ENCODE data around the gene SLC4A4. TPM values are rescaled to one million over a fixed set of nuclear protein-coding genes. Genes with fewer than 3 reads are reported as not detected.

The SLC4A4 gene
- total and polyA plus RNA-seq, 4 donors = 3.0 to 36.7 (median 8.2) TPM

DNA sequence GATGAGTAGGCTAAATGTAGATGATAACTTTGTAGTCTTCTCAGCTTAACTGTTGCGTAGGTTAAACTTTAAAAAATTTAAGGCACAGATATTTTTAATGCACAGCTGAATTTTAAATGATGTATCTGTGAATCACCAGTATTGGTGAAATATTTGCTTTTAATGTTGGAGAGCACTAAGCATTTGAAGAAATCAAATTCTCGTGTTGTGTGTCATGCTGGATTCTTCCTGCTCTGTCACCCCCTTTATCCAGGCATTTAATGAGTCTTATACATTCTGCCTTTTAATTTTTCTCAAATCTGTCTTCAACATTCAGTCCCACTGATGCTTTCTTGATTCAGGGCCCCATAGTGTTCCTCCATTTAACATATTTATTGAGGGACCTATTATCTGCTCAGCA lies 76.7 kb downstream of the SLC4A4 start:
- H3K9ac ChIP-seq (ENCODE audit: low read depth in 1 of 2, low read length in 2 of 2) = no peak overlapping the region
- no peak for TF ChIP-seq TAF1 (conservative IDR thresholded peaks at IDR 0.05)
- TF ChIP-seq NR2F2 (IDR thresholded peaks at IDR 0.05) = no peak
- no peak for TF ChIP-seq GABPA (IDR thresholded peaks at IDR 0.05 in 1 of 2, conservative IDR thresholded peaks at IDR 0.05 in 1 of 2)
- TF ChIP-seq, protein P1, sequence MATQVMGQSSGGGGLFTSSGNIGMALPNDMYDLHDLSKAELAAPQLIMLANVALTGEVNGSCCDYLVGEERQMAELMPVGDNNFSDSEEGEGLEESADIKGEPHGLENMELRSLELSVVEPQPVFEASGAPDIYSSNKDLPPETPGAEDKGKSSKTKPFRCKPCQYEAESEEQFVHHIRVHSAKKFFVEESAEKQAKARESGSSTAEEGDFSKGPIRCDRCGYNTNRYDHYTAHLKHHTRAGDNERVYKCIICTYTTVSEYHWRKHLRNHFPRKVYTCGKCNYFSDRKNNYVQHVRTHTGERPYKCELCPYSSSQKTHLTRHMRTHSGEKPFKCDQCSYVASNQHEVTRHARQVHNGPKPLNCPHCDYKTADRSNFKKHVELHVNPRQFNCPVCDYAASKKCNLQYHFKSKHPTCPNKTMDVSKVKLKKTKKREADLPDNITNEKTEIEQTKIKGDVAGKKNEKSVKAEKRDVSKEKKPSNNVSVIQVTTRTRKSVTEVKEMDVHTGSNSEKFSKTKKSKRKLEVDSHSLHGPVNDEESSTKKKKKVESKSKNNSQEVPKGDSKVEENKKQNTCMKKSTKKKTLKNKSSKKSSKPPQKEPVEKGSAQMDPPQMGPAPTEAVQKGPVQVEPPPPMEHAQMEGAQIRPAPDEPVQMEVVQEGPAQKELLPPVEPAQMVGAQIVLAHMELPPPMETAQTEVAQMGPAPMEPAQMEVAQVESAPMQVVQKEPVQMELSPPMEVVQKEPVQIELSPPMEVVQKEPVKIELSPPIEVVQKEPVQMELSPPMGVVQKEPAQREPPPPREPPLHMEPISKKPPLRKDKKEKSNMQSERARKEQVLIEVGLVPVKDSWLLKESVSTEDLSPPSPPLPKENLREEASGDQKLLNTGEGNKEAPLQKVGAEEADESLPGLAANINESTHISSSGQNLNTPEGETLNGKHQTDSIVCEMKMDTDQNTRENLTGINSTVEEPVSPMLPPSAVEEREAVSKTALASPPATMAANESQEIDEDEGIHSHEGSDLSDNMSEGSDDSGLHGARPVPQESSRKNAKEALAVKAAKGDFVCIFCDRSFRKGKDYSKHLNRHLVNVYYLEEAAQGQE (IDR thresholded peaks at IDR 0.05) = no peak
- TF ChIP-seq HNF4A (conservative IDR thresholded peaks at IDR 0.05) = no peak
- TF ChIP-seq, protein P2, sequence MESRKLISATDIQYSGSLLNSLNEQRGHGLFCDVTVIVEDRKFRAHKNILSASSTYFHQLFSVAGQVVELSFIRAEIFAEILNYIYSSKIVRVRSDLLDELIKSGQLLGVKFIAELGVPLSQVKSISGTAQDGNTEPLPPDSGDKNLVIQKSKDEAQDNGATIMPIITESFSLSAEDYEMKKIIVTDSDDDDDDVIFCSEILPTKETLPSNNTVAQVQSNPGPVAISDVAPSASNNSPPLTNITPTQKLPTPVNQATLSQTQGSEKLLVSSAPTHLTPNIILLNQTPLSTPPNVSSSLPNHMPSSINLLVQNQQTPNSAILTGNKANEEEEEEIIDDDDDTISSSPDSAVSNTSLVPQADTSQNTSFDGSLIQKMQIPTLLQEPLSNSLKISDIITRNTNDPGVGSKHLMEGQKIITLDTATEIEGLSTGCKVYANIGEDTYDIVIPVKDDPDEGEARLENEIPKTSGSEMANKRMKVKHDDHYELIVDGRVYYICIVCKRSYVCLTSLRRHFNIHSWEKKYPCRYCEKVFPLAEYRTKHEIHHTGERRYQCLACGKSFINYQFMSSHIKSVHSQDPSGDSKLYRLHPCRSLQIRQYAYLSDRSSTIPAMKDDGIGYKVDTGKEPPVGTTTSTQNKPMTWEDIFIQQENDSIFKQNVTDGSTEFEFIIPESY (IDR thresholded peaks at IDR 0.05) = no peak
- TF ChIP-seq FOXA1 (IDR thresholded peaks at IDR 0.05) = no peak
- TF ChIP-seq RXRA (IDR thresholded peaks at IDR 0.05) = no peak
- no peak for TF ChIP-seq FOXA2 (IDR thresholded peaks at IDR 0.05)
- TF ChIP-seq JUND (IDR thresholded peaks at IDR 0.05) = no peak
- TF ChIP-seq, protein P3, sequence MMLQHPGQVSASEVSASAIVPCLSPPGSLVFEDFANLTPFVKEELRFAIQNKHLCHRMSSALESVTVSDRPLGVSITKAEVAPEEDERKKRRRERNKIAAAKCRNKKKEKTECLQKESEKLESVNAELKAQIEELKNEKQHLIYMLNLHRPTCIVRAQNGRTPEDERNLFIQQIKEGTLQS (IDR thresholded peaks at IDR 0.05) = no peak
- TF ChIP-seq, protein P4, sequence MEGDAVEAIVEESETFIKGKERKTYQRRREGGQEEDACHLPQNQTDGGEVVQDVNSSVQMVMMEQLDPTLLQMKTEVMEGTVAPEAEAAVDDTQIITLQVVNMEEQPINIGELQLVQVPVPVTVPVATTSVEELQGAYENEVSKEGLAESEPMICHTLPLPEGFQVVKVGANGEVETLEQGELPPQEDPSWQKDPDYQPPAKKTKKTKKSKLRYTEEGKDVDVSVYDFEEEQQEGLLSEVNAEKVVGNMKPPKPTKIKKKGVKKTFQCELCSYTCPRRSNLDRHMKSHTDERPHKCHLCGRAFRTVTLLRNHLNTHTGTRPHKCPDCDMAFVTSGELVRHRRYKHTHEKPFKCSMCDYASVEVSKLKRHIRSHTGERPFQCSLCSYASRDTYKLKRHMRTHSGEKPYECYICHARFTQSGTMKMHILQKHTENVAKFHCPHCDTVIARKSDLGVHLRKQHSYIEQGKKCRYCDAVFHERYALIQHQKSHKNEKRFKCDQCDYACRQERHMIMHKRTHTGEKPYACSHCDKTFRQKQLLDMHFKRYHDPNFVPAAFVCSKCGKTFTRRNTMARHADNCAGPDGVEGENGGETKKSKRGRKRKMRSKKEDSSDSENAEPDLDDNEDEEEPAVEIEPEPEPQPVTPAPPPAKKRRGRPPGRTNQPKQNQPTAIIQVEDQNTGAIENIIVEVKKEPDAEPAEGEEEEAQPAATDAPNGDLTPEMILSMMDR (IDR thresholded peaks at IDR 0.05; ENCODE audit: low read depth, low read length, missing input control) = no peak
- TF ChIP-seq RAD21 (IDR thresholded peaks at IDR 0.05) = no peak
- no peak for TF ChIP-seq EGR1 (IDR thresholded peaks at IDR 0.05; ENCODE audit: low read depth in 2 of 2)
- TF ChIP-seq YY1 (IDR thresholded peaks at IDR 0.05) = no peak
- TF ChIP-seq SP1 (IDR thresholded peaks at IDR 0.05) = no peak
- H3K4me1 ChIP-seq (ENCODE audit: control insufficient read depth in 4 of 4, insufficient read depth in 4 of 4, low read length in 3 of 4) = peaks cover 0 to 5% (median 3%) of the 10 kb centered on the region in 4 donors
- H3K27me3 ChIP-seq (ENCODE audit: control insufficient read depth in 4 of 4, insufficient read depth in 4 of 4, low read length in 3 of 4) = no peaks in the 10 kb centered on the region
- WGBS = 93% methylated on average over 2 of the region's 2 CpGs
- H3K27ac ChIP-seq (ENCODE audit: low read depth in 1 of 2, low read length in 2 of 2) = no peak overlapping the region
- no peak for DNase-seq (ENCODE audit: low spot score)
- H3K36me3 ChIP-seq (ENCODE audit: control insufficient read depth in 4 of 4, insufficient read depth in 3 of 4, low read depth in 1 of 4, low read length in 3 of 4) = no peaks in the 10 kb centered on the region
- H3K9me3 ChIP-seq (ENCODE audit: control insufficient read depth in 4 of 4, low read length in 3 of 4) = no peaks in the 10 kb centered on the region
- H3K4me3 ChIP-seq (ENCODE audit: low read depth in 1 of 3, low read length in 3 of 3) = no peak overlapping the region

DNA sequence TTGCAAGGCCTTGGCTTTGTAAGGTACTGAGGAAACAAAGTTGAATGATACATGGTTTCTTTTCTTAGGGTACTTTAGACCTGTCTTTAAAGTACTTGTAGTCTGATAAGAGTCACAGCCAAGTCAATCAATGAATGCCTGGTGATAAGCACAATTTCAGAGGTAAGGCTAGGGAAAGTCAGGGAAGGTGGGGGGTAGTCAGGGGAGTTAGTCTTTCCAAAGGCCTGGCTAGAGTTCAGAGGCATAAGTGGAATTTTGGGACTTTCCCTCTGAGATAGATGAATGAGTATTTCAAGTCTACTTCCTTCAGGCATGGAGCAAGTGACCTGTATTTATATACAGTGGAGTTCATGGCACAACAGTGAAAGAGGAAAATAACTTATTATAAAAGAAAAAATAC lies 78.3 kb downstream of the SLC4A4 start:
- TF ChIP-seq, protein P5, sequence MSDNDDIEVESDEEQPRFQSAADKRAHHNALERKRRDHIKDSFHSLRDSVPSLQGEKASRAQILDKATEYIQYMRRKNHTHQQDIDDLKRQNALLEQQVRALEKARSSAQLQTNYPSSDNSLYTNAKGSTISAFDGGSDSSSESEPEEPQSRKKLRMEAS (IDR thresholded peaks at IDR 0.05) = no peak
- TF ChIP-seq, protein P3 (IDR thresholded peaks at IDR 0.05) = no peak
- TF ChIP-seq, protein P1 (IDR thresholded peaks at IDR 0.05) = no peak
- TF ChIP-seq EGR1 (IDR thresholded peaks at IDR 0.05; ENCODE audit: low read depth in 2 of 2) = no peak
- no peak overlapping the region for H3K9ac ChIP-seq (ENCODE audit: low read depth in 1 of 2, low read length in 2 of 2)
- DNase-seq (ENCODE audit: low spot score) = no peak
- no peaks in the 10 kb centered on the region for H3K27me3 ChIP-seq (ENCODE audit: control insufficient read depth in 4 of 4, insufficient read depth in 4 of 4, low read length in 3 of 4)
- H3K36me3 ChIP-seq (ENCODE audit: control insufficient read depth in 4 of 4, insufficient read depth in 3 of 4, low read depth in 1 of 4, low read length in 3 of 4) = no peaks in the 10 kb centered on the region
- no peaks in the 10 kb centered on the region for H3K9me3 ChIP-seq (ENCODE audit: control insufficient read depth in 4 of 4, low read length in 3 of 4)
- H3K4me1 ChIP-seq (ENCODE audit: control insufficient read depth in 4 of 4, insufficient read depth in 4 of 4, low read length in 3 of 4) = peaks cover 0 to 2% (median 0%) of the 10 kb centered on the region in 4 donors
- H3K27ac ChIP-seq (ENCODE audit: low read depth in 1 of 2, low read length in 2 of 2) = no peak overlapping the region
- H3K4me3 ChIP-seq (ENCODE audit: low read depth in 1 of 3, low read length in 3 of 3) = no peak overlapping the region

All from liver (tissue), 9 donors.